Gastrocnemius medialis (tissue), 4 donors: ENCODE data around the gene PAK1. TPM values are rescaled to one million over a fixed set of nuclear protein-coding genes. Genes with fewer than 3 reads are reported as not detected.

Source experiments
- ATAC-seq, 2 donors: fragments of 150-250 bp; one replicate each; pipeline ENCODE4 v1.9.1; 2016
- DNase-seq, 2 donors: peaks; one replicate each; pipeline ENCODE4 v3.0.0-alpha.2; 2019
- H3K27ac ChIP-seq, 4 donors: fragments of 200-600 bp; sonication (generic); 1 replicate in 1 of 4; 2 replicates in 3 of 4; pipeline ENCODE4 v1.5.1; 2016 to 2018; ENCODE audit warnings: mild to moderate bottlenecking in 2 of 4, moderate library complexity in 1 of 4
- H3K27me3 ChIP-seq, 3 donors: fragments of 200-600 bp; sonication (generic) in 2 of 3; 1 replicate in 1 of 3; 2 replicates in 2 of 3; pipeline versions ENCODE4 v1.5.1 to v1.6.0; 2016 to 2019; ENCODE audit warnings: mild to moderate bottlenecking in 1 of 3, moderate library complexity in 1 of 3
- H3K36me3 ChIP-seq, 2 donors: fragments of 200-600 bp; sonication (generic) in 1 of 2; one replicate each; pipeline ENCODE4 v1.5.1; 2017 to 2018
- H3K4me1 ChIP-seq, 2 donors: fragments of 200-600 bp; sonication (generic) in 1 of 2; one replicate each; pipeline ENCODE4 v1.5.1; 2016 to 2017; ENCODE audit warnings: mild to moderate bottlenecking in 2 of 2
- H3K4me3 ChIP-seq, 4 donors: fragments of 200-600 bp; sonication (generic) in 3 of 4; 1 replicate in 1 of 4; 2 replicates in 3 of 4; pipeline ENCODE4 v1.5.1; 2016 to 2019; ENCODE audit warnings: mild to moderate bottlenecking in 2 of 4
- H3K9me3 ChIP-seq, 3 donors: fragments of 200-600 bp; sonication (generic) in 2 of 3; 1 replicate in 1 of 3; 2 replicates in 2 of 3; pipeline ENCODE4 v1.5.1; 2016 to 2019
- CTCF ChIP-seq, 5 experiments: fragments of 450-650 bp in 3 of 5; fragments of 200-600 bp in 2 of 5; sonication (generic) in 2 of 5; IDR thresholded peaks in 4 of 5; conservative IDR thresholded peaks in 1 of 5; 1 replicate in 4 of 5; 2 replicates in 1 of 5; pipeline ENCODE4 v1.5.1; 2016 to 2019; ENCODE audit warnings: antibody characterized with exemption in 5 of 5, mild to moderate bottlenecking in 3 of 5, moderate library complexity in 3 of 5
- POLR2A ChIP-seq, 2 donors: fragments of 450-650 bp; IDR thresholded peaks; one replicate each; pipeline ENCODE4 v1.6.1; 2017; ENCODE audit warnings: antibody characterized with exemption in 2 of 2, mild to moderate bottlenecking in 2 of 2, moderate library complexity in 2 of 2
- in situ Hi-C, 4 donors: fragments of 200-750 bp; cut with MboI; loops; one replicate each; pipeline versions ENCODE4 v1.15.0 to v1.8.0; 2017; ENCODE audit warnings: low sequenced_read_pairs in 4 of 4
- intact Hi-C: fragments of 100-400 bp; cut with DNase I; formaldehyde crosslinking; loops from one replicate; pipeline ENCODE4 v1.15.1; 2023; ENCODE audit warnings: low total_unique reads
- total RNA-seq, 4 donors: library from RNA; depleted of rRNA; stranded (reverse); fragments of >200 nt; gene quantifications; one replicate each; pipeline versions ENCODE4 v1.1.0 to v1.2.3, GENCODE V29; 2016

The PAK1 gene
- total RNA-seq, 4 donors from 2014 or later = 22.3 to 34.4 (median 27.9) TPM

GRCh38 chr11:77310721-77311120 lies 163.2 kb downstream of the PAK1 start:
- no peaks in the 10 kb centered on the region for H3K27me3 ChIP-seq
- no peaks in the 10 kb centered on the region for H3K36me3 ChIP-seq
- no peaks in the 10 kb centered on the region for H3K9me3 ChIP-seq
- intact Hi-C loops = no loop called here
- no peaks in the 10 kb centered on the region for H3K4me1 ChIP-seq
- in situ Hi-C loops = loop anchor here in 1 of 4 donors (10.0 kb wide), 1 partner anchor 56 kb away; no protein-coding TSS in a partner anchor
- TF ChIP-seq CTCF (IDR thresholded peaks at IDR 0.05 in 4 of 5, conservative IDR thresholded peaks at IDR 0.05 in 1 of 5) (no peak), POLR2A (IDR thresholded peaks at IDR 0.05) (no peak)
- H3K27ac ChIP-seq = no peak overlapping the region
- no peak overlapping the region for H3K4me3 ChIP-seq
- DNase-seq (no peak), ATAC-seq (no peak)

GRCh38 chr11:77309401-77310085 lies 164.4 kb downstream of the PAK1 start:
- H3K4me1 ChIP-seq = no peaks in the 10 kb centered on the region
- H3K27ac ChIP-seq = no peak overlapping the region
- TF ChIP-seq CTCF (IDR thresholded peaks at IDR 0.05 in 4 of 5, conservative IDR thresholded peaks at IDR 0.05 in 1 of 5) = no peak
- no peak for TF ChIP-seq POLR2A (IDR thresholded peaks at IDR 0.05)
- DNase-seq = no peak
- H3K27me3 ChIP-seq = no peaks in the 10 kb centered on the region
- H3K9me3 ChIP-seq = no peaks in the 10 kb centered on the region
- no peaks in the 10 kb centered on the region for H3K36me3 ChIP-seq
- ATAC-seq = no peak
- in situ Hi-C loops = loop anchor here in 1 of 4 donors (10.0 kb wide), 1 partner anchor 55 kb away; no protein-coding TSS in a partner anchor
- no peak overlapping the region for H3K4me3 ChIP-seq
- intact Hi-C loops = no loop called here

- intact Hi-C loops = no loop called here
- DNase-seq (no peak), ATAC-seq (no peak)
- Histone ChIP-seq H3K36me3 (no peaks in the 10 kb centered on the region), H3K4me1 (no peaks in the 10 kb centered on the region), H3K4me3 (no peak overlapping the region), H3K9me3 (no peaks in the 10 kb centered on the region), H3K27me3 (no peaks in the 10 kb centered on the region), H3K27ac (no peak overlapping the region)
- TF ChIP-seq POLR2A (IDR thresholded peaks at IDR 0.05) (no peak), CTCF (IDR thresholded peaks at IDR 0.05 in 4 of 5, conservative IDR thresholded peaks at IDR 0.05 in 1 of 5) (no peak)
- in situ Hi-C loops = no loop called here
These were observed 165.1 kb downstream of the PAK1 start for GRCh38 chr11:77308838-77309237.

GRCh38 chr11:77303328-77303727 lies 170.6 kb downstream of the PAK1 start:
- in situ Hi-C loops = no loop called here

More at GRCh38 chr11:77303328-77303727, 170.6 kb downstream of the PAK1 start:
- TF ChIP-seq POLR2A (IDR thresholded peaks at IDR 0.05) = no peak
- TF ChIP-seq CTCF (IDR thresholded peaks at IDR 0.05 in 4 of 5, conservative IDR thresholded peaks at IDR 0.05 in 1 of 5) = no peak
- ATAC-seq (no peak), DNase-seq (no peak)
- no peaks in the 10 kb centered on the region for H3K9me3 ChIP-seq
- no peak overlapping the region for H3K4me3 ChIP-seq
- intact Hi-C loops = no loop called here
- H3K4me1 ChIP-seq = no peaks in the 10 kb centered on the region
- H3K27me3 ChIP-seq = no peaks in the 10 kb centered on the region
- H3K36me3 ChIP-seq = no peaks in the 10 kb centered on the region
- no peak overlapping the region for H3K27ac ChIP-seq
